WI38 (cell line): Measurements from ENCODE around the gene ANO6.
"Not testable (repeated sequence)": the region's sequence is repeated elsewhere in the genome, so short reads cannot be mapped to it uniquely, and the experiment has no call there.

Experiments used
- H3K4me3 ChIP-seq: 2 replicates; pipeline ENCODE4 v1.5.1; 2011; ENCODE audit warnings: low read depth, mild to moderate bottlenecking, control low read depth, low read length
- TF ChIP-seq, protein P1 (sequence below): IDR thresholded peaks from 2 replicates; pipeline ENCODE4 v1.5.1; 2012; ENCODE audit warnings: low read depth, mild to moderate bottlenecking, control low read depth, low read length

The ANO6 gene

DNA sequence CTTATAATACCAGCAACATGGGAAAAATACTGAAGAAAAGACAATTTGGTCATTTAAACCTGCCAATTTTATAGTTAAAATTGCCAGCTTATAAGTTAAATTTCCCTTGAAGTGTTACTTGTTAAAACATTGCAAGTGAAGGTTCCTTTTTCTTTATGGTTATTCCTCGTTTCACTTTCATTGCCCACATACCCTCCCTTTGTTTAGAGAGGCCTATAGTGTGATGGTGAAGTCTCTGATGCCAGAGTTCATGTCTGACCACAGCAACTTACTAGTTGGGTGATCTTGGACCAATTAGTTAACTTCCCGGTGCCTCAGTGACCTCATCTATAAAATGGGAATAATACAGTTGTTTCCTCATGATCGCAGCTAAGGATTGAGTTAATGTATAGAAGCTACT is 173.5 kb downstream of the ANO6 start:
- TF ChIP-seq, protein P1, sequence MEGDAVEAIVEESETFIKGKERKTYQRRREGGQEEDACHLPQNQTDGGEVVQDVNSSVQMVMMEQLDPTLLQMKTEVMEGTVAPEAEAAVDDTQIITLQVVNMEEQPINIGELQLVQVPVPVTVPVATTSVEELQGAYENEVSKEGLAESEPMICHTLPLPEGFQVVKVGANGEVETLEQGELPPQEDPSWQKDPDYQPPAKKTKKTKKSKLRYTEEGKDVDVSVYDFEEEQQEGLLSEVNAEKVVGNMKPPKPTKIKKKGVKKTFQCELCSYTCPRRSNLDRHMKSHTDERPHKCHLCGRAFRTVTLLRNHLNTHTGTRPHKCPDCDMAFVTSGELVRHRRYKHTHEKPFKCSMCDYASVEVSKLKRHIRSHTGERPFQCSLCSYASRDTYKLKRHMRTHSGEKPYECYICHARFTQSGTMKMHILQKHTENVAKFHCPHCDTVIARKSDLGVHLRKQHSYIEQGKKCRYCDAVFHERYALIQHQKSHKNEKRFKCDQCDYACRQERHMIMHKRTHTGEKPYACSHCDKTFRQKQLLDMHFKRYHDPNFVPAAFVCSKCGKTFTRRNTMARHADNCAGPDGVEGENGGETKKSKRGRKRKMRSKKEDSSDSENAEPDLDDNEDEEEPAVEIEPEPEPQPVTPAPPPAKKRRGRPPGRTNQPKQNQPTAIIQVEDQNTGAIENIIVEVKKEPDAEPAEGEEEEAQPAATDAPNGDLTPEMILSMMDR = no peak
- H3K4me3 ChIP-seq = no peak overlapping the region

DNA sequence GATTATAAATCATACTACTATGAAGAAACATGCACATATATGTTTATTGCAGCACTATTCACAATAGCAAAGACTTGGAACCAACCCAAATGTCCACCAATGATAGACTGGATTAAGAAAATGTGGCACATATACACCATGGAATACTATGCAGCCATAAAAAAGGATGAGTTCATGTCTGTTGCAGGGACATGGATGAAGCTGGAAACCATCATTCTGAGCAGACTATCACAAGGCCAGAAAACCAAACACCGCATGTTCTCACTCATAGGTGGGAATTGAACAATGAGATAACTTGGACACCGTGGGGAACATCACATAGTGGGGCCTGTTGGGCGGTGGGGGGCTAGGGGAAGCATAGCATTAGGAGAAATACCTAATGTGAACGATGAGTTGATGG is 181.6 kb downstream of the ANO6 start:
- not testable (repeated sequence) for H3K4me3 ChIP-seq

DNA sequence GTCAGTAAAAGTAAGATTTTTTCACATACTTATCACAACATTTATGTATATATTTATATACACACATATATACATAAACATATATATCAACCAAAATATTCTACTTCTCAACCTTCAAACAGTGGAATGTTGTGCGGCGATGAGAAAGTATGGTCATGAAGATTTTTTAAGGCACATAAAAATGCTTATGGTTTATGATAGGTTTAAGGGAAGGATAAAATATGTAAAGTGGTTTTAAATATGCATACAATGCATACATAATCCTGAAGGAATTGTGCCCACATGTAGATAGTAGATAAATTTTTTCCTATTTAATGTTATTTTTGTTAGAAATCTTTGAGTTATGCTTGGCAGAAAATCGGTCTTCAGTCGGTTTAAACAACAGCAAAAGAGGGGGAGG is 182.7 kb downstream of the ANO6 start:
- TF ChIP-seq, protein P1 = no peak
- no peak overlapping the region for H3K4me3 ChIP-seq

DNA sequence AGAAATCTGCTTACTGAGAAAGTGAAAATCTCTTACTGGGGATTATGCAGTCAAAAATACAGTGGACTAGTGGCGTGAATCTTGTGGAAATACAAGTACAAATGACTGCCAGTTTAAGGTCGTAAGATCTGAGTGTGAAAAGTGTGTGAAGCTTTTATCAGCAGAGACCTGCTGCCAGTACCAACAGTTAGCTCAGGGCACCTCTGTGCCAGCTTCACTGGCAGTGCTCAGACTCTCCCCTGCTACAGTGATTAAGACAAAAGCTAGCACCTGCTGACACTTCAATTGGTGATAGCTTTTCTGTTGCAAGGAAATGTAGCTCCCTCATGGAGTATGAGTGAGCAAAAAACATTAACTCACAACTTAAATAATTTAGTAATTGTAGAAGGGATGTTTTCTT is 185.1 kb downstream of the ANO6 start:
- no peak overlapping the region for H3K4me3 ChIP-seq
- TF ChIP-seq, protein P1 = no peak

DNA sequence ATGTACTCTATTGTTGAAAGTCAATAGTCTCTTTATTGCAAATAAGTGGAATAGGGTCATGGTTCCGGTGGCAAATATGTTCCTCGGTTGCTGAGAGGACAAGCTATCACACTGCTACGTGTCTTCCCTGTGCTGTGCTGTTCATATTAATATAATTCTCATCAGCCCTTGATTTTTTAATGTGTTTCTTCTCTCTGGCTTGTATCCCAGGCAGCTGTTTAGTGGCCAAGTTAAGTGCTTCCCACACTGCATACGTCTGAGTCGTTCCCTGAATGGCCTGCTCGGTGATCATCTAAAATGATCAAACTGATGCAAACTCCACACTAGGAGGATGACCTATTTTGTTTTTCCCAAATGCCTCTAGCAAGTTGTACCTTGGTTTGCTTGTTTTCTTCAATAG is 186.4 kb downstream of the ANO6 start:
- H3K4me3 ChIP-seq = no peak overlapping the region
- TF ChIP-seq, protein P1 = no peak

DNA sequence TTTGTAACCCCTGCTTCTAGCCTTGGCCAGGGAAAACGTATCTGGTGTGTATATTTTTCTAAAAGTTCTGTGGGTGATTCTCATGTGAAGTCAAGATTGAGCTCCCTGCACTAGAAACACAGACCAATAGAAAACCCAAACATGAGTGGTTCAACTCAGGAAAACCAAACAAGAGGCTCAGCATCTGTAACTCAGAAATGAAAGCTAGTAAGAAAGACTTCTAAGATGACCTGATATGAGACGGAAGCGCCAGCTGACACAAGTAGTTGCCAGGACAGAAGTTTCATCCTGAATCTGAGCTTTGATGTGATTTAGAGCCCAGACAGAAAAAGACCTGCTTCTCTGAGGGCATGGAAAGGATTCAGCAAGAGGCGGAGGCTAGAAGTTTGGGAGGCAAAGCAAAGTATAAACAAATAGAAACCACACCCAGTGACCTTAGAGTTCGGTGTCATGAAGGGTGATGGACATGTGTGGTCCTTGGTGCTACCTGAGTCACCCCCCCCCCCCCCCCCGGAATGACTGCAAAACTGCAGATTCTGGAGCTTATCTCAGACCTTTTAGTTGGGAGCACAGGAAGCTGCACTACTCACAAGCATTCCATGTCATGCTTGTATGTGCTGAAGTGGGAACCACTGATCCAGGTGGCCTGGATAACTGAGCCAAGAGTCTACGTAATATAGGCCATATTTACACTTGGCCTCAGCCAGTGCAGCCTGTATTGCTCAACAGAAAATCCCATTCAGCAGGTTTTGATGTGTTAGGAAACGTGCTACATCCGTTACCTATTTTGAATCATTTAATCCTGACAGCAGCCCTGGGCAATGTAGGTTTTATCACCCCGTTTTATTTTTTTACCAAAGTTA is 191.3 kb downstream of the ANO6 start:
- TF ChIP-seq, protein P1 = no peak
- no peak overlapping the region for H3K4me3 ChIP-seq

DNA sequence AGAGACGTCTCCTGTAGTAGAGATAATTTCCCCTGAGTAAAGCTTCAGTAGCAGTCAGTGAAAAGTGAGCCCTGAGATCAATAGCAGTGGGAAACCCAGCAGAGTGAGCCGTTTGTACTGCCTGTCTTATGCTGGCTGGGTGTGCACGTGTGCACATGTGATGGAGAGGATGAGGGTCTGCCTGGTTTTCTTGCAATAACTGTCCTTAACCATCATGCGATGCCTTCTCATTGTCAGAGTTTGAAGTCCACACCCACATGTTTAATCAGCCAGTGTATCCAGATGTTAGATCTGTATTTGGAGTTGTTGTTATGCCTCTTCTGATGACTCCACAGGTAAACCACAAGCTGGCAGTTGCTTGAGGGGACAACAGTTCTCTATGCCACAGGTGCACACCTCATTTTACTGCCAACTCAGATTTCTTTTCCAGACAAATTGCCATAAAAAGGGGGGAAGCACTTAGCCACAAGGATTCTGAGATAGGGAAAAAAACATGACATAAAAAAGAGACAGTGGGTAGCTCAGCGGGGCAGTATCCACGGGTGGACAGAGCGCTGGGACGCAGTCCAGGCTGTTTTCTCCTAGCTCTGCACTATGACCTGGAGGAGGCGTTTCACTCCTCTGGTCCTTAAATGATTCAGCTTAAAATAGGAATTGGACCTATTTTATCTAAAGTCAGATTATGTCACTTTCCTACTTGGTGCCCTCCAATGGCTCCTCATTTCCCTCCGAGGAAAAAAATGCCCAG is 192.3 kb downstream of the ANO6 start:
- TF ChIP-seq, protein P1 = no peak
- no peak overlapping the region for H3K4me3 ChIP-seq
